Head of caudate nucleus (tissue), 42 donors: ENCODE data around the gene ZBTB16.
A peak's percentile ranks its signal among the peaks of the same experiment; 100 is the strongest.

Experiments used
- DNase-seq, 42 donors: peaks; one replicate each; pipeline versions ENCODE4 v3.0.0 to v3.0.0-alpha.2; 2020 to 2021; ENCODE audit warnings: mixed read lengths in 7 of 42
- intact Hi-C: fragments of 100-400 bp; cut with DNase I; formaldehyde crosslinking; loops from one replicate; pipeline ENCODE4 v1.15.0; 2022

Gene ZBTB16

DNA sequence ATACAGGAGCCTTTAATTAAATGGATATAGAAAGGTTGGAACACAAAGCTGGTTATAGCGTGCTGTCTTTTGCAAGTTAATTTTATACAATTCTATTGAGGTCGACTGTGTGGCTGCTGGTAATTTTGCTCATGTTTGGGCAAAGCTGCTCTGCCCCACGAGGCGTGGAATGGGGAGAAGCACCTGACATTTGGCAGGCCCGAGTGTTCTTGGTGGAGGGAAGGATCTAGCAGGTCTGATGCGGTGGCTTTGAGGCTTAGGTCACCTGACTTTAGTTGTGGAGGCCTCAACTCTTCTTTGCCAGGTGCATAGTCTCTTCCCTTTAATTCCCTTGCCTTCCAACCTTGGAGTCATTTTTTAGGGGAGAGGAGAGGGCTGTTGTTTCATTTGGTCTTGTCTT, 97.3 kb downstream of the ZBTB16 start:
- intact Hi-C loops, result no loop called here

DNA sequence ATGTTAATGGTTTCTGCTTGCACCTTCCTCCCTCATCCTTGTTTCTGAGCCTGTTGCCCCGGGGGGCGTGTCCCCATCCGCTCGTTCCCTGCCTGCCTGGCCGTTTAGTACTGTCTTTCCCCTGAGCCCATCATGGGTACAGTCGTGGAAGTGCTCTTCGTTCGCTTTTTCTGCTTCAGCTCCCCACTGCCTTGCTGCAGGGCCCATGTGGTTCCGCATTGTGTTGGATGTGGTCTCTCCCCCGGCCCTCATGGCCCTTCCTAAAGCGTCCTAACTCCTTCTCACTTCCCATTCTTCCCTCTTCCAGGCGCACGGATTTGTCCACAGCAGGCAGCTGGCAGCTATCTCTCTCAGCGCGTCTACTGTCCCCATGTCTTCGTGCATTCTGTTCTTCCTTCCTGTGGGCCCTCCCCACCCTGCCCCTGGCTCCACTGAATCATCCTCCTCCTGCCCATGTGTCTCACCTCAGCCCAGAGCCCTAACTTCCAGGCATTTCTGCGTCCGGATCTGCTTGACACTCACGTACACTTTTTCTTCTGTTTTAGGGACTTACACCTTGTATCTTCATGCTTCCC, 98.1 kb downstream of the ZBTB16 start:
- DNase-seq, result no peak
- intact Hi-C loops, result no loop called here

More for the DNA sequence above, 97.3 kb downstream of the ZBTB16 start:
- DNase-seq, result no peak

DNA sequence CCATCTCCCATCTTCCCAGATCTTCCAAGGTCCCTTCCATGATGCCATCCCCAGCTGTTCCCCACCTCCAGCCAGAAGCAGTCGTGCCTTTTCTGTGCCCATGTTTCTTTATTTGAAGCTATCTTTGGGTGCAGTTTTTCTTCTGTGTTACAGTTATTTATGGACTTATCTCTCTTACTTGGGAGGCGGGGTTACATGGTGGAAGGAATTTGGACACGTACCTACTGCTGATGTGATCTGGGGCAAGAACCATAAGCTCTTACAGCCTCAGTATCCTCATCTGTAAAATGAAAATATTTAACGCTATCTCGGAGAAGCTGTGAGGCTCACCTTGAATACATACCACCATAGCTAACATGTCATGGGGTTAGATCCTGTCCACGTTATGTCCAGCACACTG, 98.9 kb downstream of the ZBTB16 start:
- intact Hi-C loops, result no loop called here
- no peak for DNase-seq

DNA sequence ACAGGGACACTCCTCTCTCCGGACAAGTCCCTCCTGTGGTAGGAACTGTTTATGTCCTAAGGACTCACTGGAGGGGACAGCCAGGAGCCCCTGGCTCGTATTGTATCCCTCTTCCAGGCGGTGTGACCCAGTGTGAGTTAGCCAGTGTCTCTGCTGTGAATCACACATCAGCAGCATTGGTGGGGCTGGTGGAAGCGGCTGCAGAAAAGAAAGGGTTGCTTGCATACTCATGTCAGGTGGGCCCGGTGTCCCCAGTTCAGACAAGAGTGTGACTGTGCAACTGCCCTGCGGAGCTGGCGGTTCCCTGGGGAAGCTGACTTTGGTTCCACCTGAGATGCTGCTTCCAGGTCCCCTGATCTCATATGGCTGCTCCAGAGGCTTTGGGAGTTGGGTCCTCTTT, 99.4 kb downstream of the ZBTB16 start:
- DNase-seq, result no peak
- intact Hi-C loops, result no loop called here

DNA sequence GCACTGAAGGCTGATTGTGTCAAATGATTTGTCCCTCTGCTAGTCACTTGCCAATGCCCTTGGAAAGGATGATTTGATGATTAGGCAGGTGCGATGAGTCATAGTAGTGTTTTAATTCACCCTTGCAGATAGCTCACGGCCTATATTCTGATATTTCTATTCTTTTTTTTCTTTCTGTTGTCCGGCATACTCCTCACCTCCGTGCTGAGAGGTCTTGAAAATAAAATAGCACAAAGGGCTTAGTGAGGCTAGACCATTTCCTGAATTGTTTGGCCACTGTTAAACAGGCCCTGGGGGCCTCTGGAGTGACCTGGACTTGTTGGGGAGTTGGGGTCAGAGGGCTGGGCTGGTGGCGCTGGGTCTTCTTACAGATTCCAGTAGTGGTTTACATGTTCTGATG, 99.8 kb downstream of the ZBTB16 start:
- intact Hi-C loops, result no loop called here
- DNase-seq, result no peak

DNA sequence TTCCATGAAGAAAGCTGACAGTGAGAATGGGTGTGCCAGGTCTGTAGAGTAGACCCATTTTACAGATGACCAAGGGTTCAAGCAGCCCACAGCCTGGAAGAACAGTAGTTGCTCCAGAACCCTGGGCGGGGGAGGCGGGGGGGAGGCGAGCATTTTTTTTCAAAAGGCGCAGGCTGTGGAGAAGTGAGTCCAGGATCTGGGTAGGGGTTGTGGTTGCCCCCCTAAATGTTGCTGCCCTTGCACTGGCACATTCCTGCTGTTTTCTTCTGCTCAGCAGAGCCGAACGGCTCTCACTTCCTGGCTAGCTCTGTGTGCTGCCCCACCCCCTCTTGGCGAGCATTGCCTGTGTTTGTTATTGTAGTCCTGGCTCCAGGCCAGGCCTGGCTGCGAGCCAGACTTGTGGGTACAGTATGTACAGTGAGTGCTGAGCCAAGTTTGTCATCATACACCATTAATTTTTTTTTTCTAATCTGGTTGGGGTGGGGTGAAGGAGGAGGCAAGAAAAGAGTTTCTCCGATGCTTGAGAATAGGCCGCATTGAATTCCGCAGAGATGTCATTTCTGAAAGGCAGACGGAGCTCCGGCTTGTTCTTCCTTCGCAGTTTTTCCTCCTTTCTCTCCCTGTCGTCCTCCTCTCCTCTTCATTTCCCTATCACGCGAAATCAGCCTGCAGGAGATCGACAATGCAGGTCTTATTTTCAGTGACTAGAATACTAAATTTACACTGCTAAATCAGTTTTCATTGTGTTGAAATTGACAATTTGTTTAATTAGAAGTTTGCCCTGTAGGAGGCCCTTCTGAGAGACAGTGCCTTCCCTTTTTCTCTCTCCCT, 100.5 kb downstream of the ZBTB16 start:
- DNase-seq, result peak; percentile 78 to 97 (median 89)
- intact Hi-C loops, result loop anchor here (1.0 to 10.0 kb wide), 2 partner anchors 101 to 285 kb away; partner anchors contain the start of genes USP28 and ZBTB16

DNA sequence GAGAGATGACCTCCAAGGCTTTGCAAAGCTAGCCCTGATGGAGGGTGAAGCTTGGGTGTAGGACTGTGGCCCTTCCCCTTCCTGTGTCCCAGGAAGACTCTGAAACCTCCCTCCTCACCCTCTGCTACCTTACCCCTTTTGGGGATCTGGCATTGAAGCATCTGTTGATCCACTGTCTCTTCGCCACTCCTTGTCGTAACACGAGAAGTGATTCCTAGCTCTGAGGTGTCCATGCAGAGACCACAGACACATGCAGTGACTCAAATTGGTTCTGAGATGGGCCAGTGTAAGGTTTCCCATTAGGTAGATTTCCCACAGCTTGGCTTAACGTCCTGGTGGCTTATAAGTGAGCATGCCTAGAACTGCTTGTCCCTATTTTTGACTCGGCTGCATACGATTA, 101.4 kb downstream of the ZBTB16 start:
- no peak for DNase-seq
- intact Hi-C loops, result loop anchor here (1.0 to 10.0 kb wide), 2 partner anchors 102 to 286 kb away; partner anchors contain the start of genes USP28 and ZBTB16

DNA sequence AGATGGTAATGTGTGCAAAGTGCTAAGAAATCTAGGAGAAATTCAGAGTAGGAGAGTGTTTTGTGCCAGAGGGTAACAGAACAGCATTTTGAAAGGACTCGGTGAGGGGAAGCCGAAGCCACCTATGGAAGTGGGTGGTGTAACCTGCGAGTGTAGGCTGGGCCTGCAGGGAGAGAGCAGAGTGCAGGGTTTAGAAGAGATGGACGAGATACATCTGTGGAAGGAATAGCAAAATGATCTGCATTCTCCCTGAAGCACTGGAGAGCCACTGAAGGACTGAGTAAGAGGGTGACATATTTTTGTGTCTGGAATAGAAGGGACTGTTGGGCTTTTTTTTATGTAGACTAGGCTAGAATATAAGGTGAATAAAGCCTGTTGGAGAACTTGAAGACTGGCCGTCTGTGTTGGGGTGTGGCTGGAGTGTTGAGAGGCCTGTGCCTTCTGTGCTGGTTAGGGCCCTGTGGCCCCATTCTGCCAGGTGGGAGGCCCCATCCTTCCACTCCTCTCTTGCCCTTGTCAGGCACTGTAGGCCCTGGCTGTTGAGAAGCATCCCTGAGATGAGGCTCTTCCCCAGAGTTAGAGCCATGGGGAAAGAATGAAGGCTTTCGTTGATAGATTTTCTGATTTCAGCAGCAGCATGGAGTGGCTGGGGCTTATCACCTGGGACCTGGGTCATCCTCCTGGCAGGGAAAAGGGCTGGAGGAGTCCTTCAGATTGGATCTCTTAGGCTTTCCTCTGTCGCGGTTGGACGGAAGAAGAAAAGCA, 102.2 kb downstream of the ZBTB16 start:
- DNase-seq, result no peak
- intact Hi-C loops, result loop anchor here (10.0 kb wide), 1 partner anchor 287 kb away; the partner anchor contains the start of gene USP28

DNA sequence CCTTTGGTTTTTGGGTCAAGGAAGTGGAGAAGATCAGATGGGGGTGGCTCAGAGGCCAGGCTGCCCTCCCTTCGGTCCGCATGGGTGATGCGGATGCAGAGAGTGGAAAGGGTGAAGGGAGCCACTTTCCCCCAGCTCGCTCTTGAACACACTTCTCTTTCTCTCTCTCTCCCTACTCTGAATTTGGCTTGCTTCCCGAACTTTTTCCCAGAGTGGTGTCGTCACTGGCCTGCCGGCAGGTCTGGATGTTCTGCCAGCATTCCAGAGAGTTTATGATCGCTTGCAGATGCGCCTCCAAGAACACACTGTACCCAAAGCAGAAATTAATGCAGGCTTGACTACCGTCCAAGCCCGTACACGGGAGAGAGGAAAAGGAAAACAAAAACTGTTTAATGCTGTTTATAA, 103.2 kb downstream of the ZBTB16 start:
- DNase-seq, result peak; percentile 55 to 96 (median 86)
- intact Hi-C loops, result loop anchor here (10.0 kb wide), 1 partner anchor 288 kb away; the partner anchor contains the start of gene USP28

DNA sequence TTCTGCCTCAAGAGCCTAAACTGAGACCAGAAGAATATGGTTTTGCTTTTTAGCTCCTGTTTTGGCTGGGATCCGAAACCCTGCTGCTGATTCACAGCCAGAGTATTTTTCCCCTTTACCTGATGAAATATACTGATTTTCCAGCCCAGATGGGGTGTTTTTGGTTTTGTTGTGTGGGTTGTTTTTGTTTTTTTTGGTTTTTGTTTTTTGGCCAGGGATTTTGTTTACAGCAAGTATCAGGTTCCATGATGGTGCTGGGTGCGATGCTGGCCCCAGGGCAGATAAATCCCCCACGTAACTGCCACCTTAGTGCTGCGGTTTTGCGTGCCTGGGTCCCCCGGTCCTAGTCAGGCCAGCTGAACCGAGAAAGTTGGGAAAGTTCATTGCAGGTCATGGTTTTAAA, 103.7 kb downstream of the ZBTB16 start:
- DNase-seq, result peak in 1 of 42 donors; percentile 43
- intact Hi-C loops, result loop anchor here (10.0 kb wide), 1 partner anchor 288 kb away; the partner anchor contains the start of gene USP28

DNA sequence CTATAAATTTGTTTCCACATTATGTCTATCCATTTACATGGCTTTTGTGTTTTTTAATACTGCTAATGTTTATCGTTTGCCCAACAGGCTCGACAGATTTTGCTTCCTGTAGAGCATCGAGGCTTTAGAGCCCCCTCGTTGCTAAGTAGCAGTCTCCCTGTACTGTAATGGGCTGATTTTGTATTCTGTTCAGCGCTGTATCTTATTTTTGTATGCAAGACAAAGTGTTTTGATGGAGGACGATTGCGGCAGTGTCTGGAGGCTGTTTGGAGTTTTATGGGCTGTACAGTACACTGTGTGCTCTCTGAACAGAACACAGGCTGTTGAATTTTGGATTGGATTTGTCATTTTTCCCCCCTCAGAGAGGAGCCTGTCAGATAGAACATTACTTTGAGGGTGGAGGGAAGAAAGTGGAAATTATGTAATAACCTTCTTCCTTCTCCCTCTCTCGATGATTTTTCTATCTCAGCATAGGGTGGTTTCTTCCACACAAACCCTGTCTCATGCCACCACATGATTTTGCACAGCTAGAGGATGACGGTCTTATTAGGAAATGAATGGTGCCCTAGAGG, 104.4 kb downstream of the ZBTB16 start:
- intact Hi-C loops, result loop anchor here (10.0 kb wide), 1 partner anchor 289 kb away; the partner anchor contains the start of gene USP28
- DNase-seq, result peak in 24 of 42 donors; percentile 38 to 85 (median 59)

DNA sequence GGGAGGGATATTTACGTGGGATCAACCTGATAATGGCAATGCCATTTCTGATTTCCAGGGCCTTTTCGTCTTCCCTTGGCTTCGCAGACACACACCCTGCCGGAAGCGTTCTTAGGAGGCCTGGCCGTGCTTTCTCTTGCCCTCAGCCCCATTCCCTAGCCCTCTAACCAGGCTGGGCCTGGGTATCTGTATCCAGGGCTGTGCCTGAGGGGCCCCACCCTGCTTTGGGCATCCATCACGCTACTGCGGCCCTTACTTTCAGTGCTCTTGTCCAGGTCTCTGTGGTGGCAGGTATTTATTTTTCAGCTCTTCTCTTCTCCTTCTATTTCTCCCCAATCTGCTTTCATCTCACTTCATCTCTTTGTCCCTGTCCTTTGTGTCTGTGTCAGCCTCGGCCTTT, 105.0 kb downstream of the ZBTB16 start:
- intact Hi-C loops, result loop anchor here (10.0 kb wide), 1 partner anchor 290 kb away; the partner anchor contains the start of gene USP28
- DNase-seq, result no peak

DNA sequence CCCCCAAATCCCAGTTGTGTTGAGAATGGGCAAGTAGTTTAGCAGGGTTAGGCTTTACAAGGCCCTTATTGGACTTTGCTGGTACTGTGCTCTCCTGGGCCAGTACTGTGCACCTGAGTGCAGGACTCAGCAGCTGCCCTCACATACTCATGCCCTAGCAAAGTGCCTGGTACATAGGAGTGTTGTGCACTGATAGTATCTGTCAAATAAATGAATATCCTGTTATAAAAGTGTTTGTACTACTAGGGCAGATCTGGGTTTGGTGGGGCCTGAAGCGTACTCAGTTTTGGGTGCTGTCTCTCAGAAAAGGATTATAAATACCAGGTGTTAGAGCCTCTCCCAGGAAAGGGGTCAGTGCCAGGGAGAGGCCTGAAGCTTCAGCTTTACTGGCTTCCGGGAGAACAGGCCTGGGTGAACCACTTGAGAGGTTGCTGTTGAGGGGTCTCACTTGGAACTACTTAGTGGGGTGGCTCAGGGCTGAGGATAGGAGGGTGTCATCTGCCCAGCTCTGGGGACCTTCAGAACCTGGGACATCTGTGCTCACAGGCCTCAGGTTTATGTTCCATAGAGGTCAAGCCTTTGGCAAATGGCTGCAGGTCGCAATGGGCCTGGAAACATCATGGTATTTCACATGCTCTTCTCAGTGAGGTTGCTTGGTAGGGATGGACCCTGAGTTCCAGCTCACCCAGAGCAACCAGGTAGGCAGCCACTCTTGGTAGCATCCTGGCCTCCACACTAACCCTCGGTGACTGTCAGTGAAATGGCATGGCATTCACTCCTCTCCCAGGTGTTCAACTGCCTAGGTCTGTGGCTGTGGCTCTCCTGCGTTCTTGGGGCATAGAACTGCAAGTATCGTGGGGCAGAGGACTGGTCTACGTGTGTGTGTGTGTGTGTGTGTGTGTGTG, 106.1 kb downstream of the ZBTB16 start:
- no peak for DNase-seq

DNA sequence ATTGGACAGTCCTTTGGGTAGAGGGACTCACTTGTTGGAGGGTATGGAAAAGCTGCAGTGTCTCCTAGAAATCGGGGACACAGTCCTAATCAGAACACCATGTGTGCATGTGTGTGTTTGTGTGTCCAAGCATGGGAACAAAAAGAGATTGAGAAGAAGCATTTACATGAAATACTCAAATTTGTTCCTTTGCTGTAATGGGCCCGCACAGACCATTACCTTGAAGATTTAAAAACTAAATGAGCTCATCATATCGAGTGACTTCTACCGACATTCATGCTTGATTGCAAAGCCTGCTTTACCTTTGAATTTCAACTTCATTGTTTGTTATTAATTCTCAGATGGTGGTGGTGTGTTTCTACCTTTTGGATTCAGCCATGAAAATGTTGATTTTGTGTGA, 106.9 kb downstream of the ZBTB16 start:
- DNase-seq, result no peak
- intact Hi-C loops, result loop anchor here (10.0 kb wide), 1 partner anchor 292 kb away; the partner anchor contains the start of gene USP28

More for the DNA sequence above, 106.1 kb downstream of the ZBTB16 start:
- intact Hi-C loops, result loop anchor here (10.0 kb wide), 1 partner anchor 291 kb away; the partner anchor contains the start of gene USP28

DNA sequence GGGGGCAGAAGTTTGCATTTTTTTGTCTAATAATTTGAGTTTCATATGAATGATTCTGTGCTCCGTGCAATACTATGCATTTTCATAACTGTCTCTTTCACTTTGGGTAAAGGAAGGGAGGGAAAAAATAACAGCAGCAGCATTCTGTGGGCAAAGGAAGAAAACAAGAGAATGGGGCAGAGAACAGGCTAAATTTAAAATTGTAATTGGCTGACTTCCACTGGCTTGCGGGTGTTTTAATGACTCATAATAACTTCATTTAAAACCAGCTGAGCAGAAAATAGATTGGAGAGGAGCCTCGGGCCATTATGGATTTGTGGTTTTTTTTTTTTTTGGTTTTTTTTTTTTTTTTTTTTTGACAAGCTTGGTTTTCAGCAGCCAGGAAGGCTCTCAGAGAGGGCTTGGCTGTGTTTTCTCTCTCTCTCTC, 107.4 kb downstream of the ZBTB16 start:
- peak in 9 of 42 donors; percentile 28 to 82 (median 53) for DNase-seq
- intact Hi-C loops, result loop anchor here (10.0 kb wide), 1 partner anchor 292 kb away; the partner anchor contains the start of gene USP28

DNA sequence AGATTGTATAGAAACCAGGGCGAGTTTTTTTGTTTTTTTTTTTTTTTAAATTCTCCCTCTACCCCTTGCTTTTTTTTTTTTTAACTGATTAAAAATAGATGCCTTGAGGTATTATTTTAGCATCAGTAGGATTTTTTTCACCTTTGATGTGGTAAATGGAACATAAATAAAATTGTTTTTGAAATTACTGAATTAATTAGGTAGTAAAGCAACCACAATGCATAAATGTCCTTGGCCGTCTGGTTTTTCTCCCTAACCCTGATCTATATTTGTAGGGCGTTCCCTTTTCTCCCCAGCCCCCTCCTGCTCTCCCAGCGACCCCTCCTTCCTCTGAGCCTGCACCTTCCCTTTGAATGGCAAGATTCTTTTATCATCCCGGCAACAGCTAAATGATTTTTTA, 107.8 kb downstream of the ZBTB16 start:
- no peak for DNase-seq
- intact Hi-C loops, result loop anchor here (10.0 kb wide), 1 partner anchor 293 kb away; the partner anchor contains the start of gene USP28

DNA sequence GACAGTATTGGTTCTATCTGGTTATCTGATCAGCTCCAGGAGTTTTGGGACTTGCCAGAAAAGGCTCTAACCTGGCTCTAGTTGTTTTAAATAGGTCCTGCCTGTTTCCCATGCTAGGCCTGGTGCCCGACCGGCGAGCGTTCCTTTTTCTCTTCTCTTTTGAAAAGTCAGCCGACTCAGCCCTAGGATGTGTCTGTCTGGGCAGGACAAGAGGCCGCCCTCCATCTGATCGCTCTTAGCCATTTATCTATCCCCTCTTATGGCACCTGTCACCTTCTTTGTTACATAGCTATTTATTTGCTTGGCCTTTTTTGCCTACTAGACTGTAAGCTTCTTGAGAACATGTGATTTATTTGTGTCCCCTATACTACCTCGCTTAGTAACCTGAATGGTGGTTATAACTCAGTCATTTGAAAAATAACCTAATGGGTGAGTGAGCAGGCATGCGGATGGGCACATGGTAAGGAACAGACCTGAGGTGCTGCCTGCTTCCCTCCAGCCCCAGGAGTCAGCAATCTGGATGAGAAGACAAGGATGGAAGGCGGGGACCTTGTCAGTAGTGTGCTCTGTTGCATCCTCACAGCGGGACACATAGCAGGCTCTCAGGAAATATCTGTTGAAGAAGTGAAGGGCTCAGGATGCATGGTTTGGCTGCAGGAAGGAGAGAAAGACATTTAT, 108.4 kb downstream of the ZBTB16 start:
- intact Hi-C loops, result loop anchor here (10.0 kb wide), 1 partner anchor 293 kb away; the partner anchor contains the start of gene USP28
- DNase-seq, result no peak
